K562 (cell line): ENCODE measurements around the gene GAMT. TPM values are rescaled to one million over a fixed set of nuclear protein-coding genes. Genes with fewer than 3 reads are reported as not detected.

Experiments used
- ATAC-seq: fragments of 200-7000 bp; cut with Tn5 transposase; 3 replicates; pipeline ENCODE4 v1.9.1; 2020; ENCODE audit warnings: moderate library complexity
- BruUV-seq: library from RNA; stranded (reverse); fragments of 400-500 nt; replicated peaks from 2 replicates; lab custom pipeline; 2021; lab: Mats Ljungman, UMichigan
- CTCF ChIA-PET: fragments of 300-600 bp; formaldehyde crosslinking; extraction: SDS; loops from one replicate; lab custom pipeline; 2021; ENCODE audit warnings: low intra/inter-chr PET ratio; lab: Yijun Ruan, JAX
- POLR2A ChIA-PET: fragments of 300-600, 350-650 bp; sonication (Branson Sonifier 250); formaldehyde crosslinking; extraction: SDS; loops from one replicate; lab custom pipeline; 2021; ENCODE audit warnings: antibody characterized with exemption, inconsistent platforms; lab: Yijun Ruan, JAX
- DNase-seq, 4 experiments: peaks; one replicate each; pipeline versions ENCODE4 v3.0.0 to v3.0.0-alpha.2; 2011 to 2018; ENCODE audit warnings: low spot score in 3 of 4, mixed read lengths in 3 of 4; ENCODE audit errors: extremely low read depth in 1 of 4
- FAIRE-seq: peaks from 2 replicates; lab custom pipeline; 2011; peaks lifted over from hg19 to GRCh38; lab: Jason Lieb, UNC
- H2AFZ ChIP-seq: 2 replicates; pipeline ENCODE4 v1.6.0; 2011; ENCODE audit warnings: low read depth, low read length, control low read depth, inconsistent platforms
- H3K27ac ChIP-seq: fragments of 200-600 bp; 3 replicates; pipeline ENCODE4 v1.8.0; 2011; ENCODE audit warnings: low read depth, mild to moderate bottlenecking, control low read depth, inconsistent platforms, low read length, moderate library complexity, mixed read lengths; ENCODE audit errors: extremely low read depth
- H3K27me3 ChIP-seq, 2 experiments: fragments of 300-600 bp in 1 of 2; 2 replicates in 1 of 2; 3 replicates in 1 of 2; pipeline versions ENCODE4 v1.6.0 to v1.8.0; 2011; ENCODE audit warnings: inconsistent platforms in 2 of 2, low read length in 2 of 2, mild to moderate bottlenecking in 1 of 2, mixed read lengths in 1 of 2, moderate library complexity in 1 of 2; ENCODE audit not compliant: control insufficient read depth in 2 of 2, insufficient read depth in 2 of 2
- H3K36me3 ChIP-seq: fragments of 300-600 bp; 3 replicates; pipeline ENCODE4 v1.8.0; 2011; ENCODE audit warnings: mild to moderate bottlenecking, low read length, inconsistent platforms; ENCODE audit not compliant: control insufficient read depth, insufficient read depth
- H3K4me1 ChIP-seq, 2 experiments: fragments of 200-600 bp in 1 of 2; replicated peaks in 1 of 2; 2 replicates in 1 of 2; 3 replicates in 1 of 2; pipeline versions ENCODE4 v1.5.1 to v1.8.0; 2011; ENCODE audit warnings: inconsistent platforms in 2 of 2, low read length in 2 of 2, mild to moderate bottlenecking in 1 of 2, mixed read lengths in 1 of 2, moderate library complexity in 1 of 2; ENCODE audit not compliant: control insufficient read depth in 2 of 2, insufficient read depth in 2 of 2
- H3K4me2 ChIP-seq: 2 replicates; pipeline ENCODE4 v1.6.1; 2011; ENCODE audit warnings: low read length, control low read depth, inconsistent platforms, mixed read lengths; ENCODE audit not compliant: insufficient read depth
- H3K4me3 ChIP-seq: fragments of 200-600 bp; sonication (generic), shearing (Covaris generic); 2 replicates; pipeline ENCODE4 v1.5.1; 2016; ENCODE audit warnings: control low read depth, inconsistent platforms
- H3K79me2 ChIP-seq: fragments of 200-600 bp; 3 replicates; pipeline ENCODE4 v1.8.0; 2011; ENCODE audit warnings: low read length, inconsistent platforms; ENCODE audit not compliant: control insufficient read depth, insufficient read depth
- H3K9ac ChIP-seq, 2 experiments: 2 replicates each; pipeline versions ENCODE4 v1.6.0 to v1.6.1; 2011; ENCODE audit warnings: low read depth in 2 of 2, low read length in 2 of 2, control low read depth in 1 of 2, inconsistent platforms in 1 of 2, mild to moderate bottlenecking in 1 of 2, mixed read lengths in 1 of 2; ENCODE audit not compliant: insufficient read depth in 1 of 2
- H3K9me1 ChIP-seq: one replicate; pipeline ENCODE4 v1.6.0; 2011; ENCODE audit warnings: inconsistent platforms, mild to moderate bottlenecking, low read length, moderate library complexity; ENCODE audit not compliant: control insufficient read depth, insufficient read depth
- H3K9me3 ChIP-seq: replicated peaks from 2 replicates; pipeline ENCODE4 v1.5.1; 2011; ENCODE audit warnings: low read depth, low read length, inconsistent platforms; ENCODE audit not compliant: control insufficient read depth, insufficient read depth
- H4K20me1 ChIP-seq: replicated peaks from 2 replicates; pipeline ENCODE4 v1.6.1; 2011; ENCODE audit warnings: low read length, inconsistent platforms, mixed read lengths; ENCODE audit not compliant: control insufficient read depth, insufficient read depth
- ZBTB49 ChIP-seq: sonication (generic); formaldehyde crosslinking; IDR thresholded peaks from 2 replicates; pipeline ENCODE4 v1.8.0; 2022; ENCODE audit warnings: missing genetic modification reagents, mild to moderate bottlenecking, borderline replicate concordance
- WGBS: fragments of 100-300 bp; shearing (Covaris generic); methylation state at CpG from one replicate; pipeline ENCODE4 v1.1.6; 2016; ENCODE audit warnings: low coverage, mixed read lengths; ENCODE audit not compliant: insufficient coverage; ENCODE audit errors: missing lambda C conversion rate; 5-methylcytosine and 5-hydroxymethylcytosine counted together
- in situ Hi-C: fragments of 300-500 bp; cut with MboI; formaldehyde crosslinking; loops from 4 replicates; pipeline ENCODE4 v1.15.0; 2018; ENCODE audit warnings: inconsistent platforms, mixed read lengths
- intact Hi-C: fragments of 100-400 bp; cut with micrococcal nuclease; formaldehyde crosslinking; loops from 2 replicates; pipeline ENCODE4 v1.14.2; 2022
- polyA plus RNA-seq, 8 experiments: library from polyadenylated mRNA; depleted of rRNA in 4 of 8; stranded (reverse) in 5 of 8; unstranded in 3 of 8; fragments of >200 nt; fragmentation: Nextera tagmentation in 2 of 8; fragmentation: Illumina TruSeq in 1 of 8; extraction: Ambion mirVana in 2 of 8; extraction: Trizol in 1 of 8; gene quantifications; 2 replicates each; pipeline versions ENCODE4 v1.2.1 to v1.2.3, GENCODE V29; 2011 to 2014; ENCODE audit warnings: inconsistent platforms in 1 of 8, missing spikeins in 1 of 8
- total RNA-seq, 7 experiments: library from RNA; depleted of rRNA in 6 of 7; stranded (reverse); fragments of >200 nt in 6 of 7; fragmentation: Illumina TruSeq in 2 of 7; extraction: Trizol in 2 of 7; gene quantifications; 2 replicates each; pipeline versions ENCODE4 v1.2.1 to v1.2.3, GENCODE V29; 2011 to 2021; ENCODE audit warnings: low replicate concordance in 1 of 7

The GAMT gene
- total and polyA plus RNA-seq, 9 of the 15 experiments (the other 6 are each of a cell fraction or from before 2014, with no cell fraction given), result 1.3 to 35.3 (median 27.2) TPM

- peak overlapping the region; percentile 93 to 98; a peak in 3 of 4 replicates for H3K9ac ChIP-seq
Observed at GRCh38 chr19:1410789-1411188, 9.4 kb upstream of the GAMT start.

More at GRCh38 chr19:1410789-1411188, 9.4 kb upstream of the GAMT start:
- peaks cover 35 to 86% of the 10 kb centered on the region in 2 experiments for H3K4me1 ChIP-seq
- DNase-seq, result no peak
- peak overlapping the region; percentile 99; the same call in 1 of the 2 replicates for H3K4me3 ChIP-seq
- CTCF ChIA-PET, result no interaction called here
- FAIRE-seq, result no peak
- H3K79me2 ChIP-seq, result peaks cover 82% of the 10 kb centered on the region
- no peak overlapping the region for H2AFZ ChIP-seq
- no peak for ATAC-seq
- H3K9me3 ChIP-seq, result no peaks in the 10 kb centered on the region
- in situ Hi-C loops, result no loop called here
- no TSS peak for BruUV-seq
- H4K20me1 ChIP-seq, result peaks cover 59% of the 10 kb centered on the region
- no peak overlapping the region for H3K4me2 ChIP-seq
- H3K36me3 ChIP-seq, result peaks cover 64% of the 10 kb centered on the region; the same call in 2 of the 3 replicates
- intact Hi-C loops, result no loop called here
- peak overlapping the region; percentile 99 for H3K27ac ChIP-seq
- 78% methylated on average over 8 of the region's 9 CpGs for WGBS
- H3K27me3 ChIP-seq, result no peaks in the 10 kb centered on the region
- no peak for TF ChIP-seq ZBTB49 (CRISPR knock-in tag)
- H3K9me1 ChIP-seq, result peaks cover 20% of the 10 kb centered on the region
- POLR2A ChIA-PET, result interaction anchor here (1.3 to 1.5 kb wide), 2 partner anchors 132 to 142 kb away, joined by 3 read pairs; partner anchors contain the start of gene CIRBP
